PC-3 (cell line): Measurements from ENCODE around the gene RFC2.

Source experiments
- EZH2 ChIP-seq: fragments of 300-600 bp; sonication (generic); IDR thresholded peaks from one replicate; pipeline ENCODE4 v1.6.1; 2017; ENCODE audit warnings: antibody characterized with exemption, mild to moderate bottlenecking, low read length; ENCODE audit not compliant: unreplicated experiment
- TF ChIP-seq, protein P1 (sequence below): fragments of 300-600 bp; sonication (generic); conservative IDR thresholded peaks from 2 replicates; pipeline ENCODE4 v1.5.1; 2017; ENCODE audit warnings: antibody characterized with exemption, low read depth, mild to moderate bottlenecking, low read length

DNA sequence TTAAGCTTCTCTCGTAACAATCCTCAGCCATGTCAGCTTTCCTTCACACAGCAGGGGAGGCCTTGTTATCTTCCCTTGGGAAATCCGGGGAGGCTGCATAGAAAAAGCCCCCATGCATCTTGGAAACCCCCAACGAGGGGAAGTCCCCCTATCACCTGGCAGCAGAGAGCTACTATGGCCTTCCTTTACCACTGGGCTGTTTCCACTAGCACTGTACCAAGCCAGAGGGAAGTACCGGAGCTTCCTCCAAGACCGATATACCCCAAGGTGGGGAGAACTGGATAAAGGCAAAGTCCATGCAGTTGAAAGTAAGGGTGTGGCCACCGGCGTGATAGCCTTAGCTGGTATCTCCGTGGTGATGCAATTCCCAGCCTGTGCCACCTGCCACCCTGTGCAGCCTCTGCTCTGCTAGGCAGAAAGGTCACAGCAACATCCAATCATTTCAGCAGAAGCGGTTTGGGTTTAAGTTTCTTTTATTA lies 30.6 kb upstream of the RFC2 start:
- TF ChIP-seq, protein P1, sequence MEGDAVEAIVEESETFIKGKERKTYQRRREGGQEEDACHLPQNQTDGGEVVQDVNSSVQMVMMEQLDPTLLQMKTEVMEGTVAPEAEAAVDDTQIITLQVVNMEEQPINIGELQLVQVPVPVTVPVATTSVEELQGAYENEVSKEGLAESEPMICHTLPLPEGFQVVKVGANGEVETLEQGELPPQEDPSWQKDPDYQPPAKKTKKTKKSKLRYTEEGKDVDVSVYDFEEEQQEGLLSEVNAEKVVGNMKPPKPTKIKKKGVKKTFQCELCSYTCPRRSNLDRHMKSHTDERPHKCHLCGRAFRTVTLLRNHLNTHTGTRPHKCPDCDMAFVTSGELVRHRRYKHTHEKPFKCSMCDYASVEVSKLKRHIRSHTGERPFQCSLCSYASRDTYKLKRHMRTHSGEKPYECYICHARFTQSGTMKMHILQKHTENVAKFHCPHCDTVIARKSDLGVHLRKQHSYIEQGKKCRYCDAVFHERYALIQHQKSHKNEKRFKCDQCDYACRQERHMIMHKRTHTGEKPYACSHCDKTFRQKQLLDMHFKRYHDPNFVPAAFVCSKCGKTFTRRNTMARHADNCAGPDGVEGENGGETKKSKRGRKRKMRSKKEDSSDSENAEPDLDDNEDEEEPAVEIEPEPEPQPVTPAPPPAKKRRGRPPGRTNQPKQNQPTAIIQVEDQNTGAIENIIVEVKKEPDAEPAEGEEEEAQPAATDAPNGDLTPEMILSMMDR, result no peak
- no peak for TF ChIP-seq EZH2
